Measurements from ENCODE around the gene PDGFRB. TPM values are rescaled to one million over a fixed set of nuclear protein-coding genes. Genes with fewer than 3 reads are reported as not detected.

Gene PDGFRB
- total RNA-seq, 2 experiments from 2014 or later: 0.23 to 3.0 TPM

DNA sequence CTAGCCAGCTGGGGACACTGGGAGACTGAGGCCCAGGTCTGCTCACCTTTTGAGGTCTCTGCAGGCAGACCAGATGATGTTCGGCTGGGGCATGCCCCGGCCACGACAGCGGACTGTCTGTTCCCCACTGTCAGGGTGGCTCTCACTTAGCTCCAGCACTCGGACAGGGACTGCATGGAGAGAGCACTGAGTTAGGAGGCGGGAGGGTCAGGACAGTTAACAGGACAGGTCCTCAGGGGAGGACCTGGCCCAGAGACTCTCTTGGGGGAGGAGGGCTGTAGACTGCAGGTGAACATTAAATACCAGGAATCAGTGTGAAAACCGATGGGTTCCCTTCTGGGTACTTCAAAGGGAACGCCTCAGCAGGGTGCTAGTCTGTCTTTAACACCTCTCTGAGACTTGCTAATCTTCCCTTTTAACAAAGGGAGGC, 25.1 kb downstream of the PDGFRB start:
- H3K27ac ChIP-seq (ENCODE audit: low read depth, low read length, poor library complexity, severe bottlenecking): no peak overlapping the region
- H3K36me3 ChIP-seq (ENCODE audit: insufficient read depth, low read length): no peaks in the 10 kb centered on the region
- H3K4me1 ChIP-seq (ENCODE audit: insufficient read depth, low read length, poor library complexity, severe bottlenecking): no peaks in the 10 kb centered on the region
- TF ChIP-seq, protein P1, sequence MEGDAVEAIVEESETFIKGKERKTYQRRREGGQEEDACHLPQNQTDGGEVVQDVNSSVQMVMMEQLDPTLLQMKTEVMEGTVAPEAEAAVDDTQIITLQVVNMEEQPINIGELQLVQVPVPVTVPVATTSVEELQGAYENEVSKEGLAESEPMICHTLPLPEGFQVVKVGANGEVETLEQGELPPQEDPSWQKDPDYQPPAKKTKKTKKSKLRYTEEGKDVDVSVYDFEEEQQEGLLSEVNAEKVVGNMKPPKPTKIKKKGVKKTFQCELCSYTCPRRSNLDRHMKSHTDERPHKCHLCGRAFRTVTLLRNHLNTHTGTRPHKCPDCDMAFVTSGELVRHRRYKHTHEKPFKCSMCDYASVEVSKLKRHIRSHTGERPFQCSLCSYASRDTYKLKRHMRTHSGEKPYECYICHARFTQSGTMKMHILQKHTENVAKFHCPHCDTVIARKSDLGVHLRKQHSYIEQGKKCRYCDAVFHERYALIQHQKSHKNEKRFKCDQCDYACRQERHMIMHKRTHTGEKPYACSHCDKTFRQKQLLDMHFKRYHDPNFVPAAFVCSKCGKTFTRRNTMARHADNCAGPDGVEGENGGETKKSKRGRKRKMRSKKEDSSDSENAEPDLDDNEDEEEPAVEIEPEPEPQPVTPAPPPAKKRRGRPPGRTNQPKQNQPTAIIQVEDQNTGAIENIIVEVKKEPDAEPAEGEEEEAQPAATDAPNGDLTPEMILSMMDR (conservative IDR thresholded peaks at IDR 0.05; ENCODE audit: low read length): no peak
- TF ChIP-seq EZH2phosphoT487 (IDR thresholded peaks at IDR 0.05; ENCODE audit: borderline replicate concordance, low read depth, low read length): no peak
- intact Hi-C loops (cut with micrococcal nuclease; ENCODE audit: unreplicated experiment): loop anchor here (1.0 to 2.0 kb wide), 2 partner anchors 88 to 220 kb away; no protein-coding TSS in a partner anchor
- no peaks in the 10 kb centered on the region; the same call in 1 of the 2 replicates for H4K20me1 ChIP-seq (ENCODE audit: insufficient read depth, low read length)
- H3K4me3 ChIP-seq (ENCODE audit: low read depth, low read length, poor library complexity, severe bottlenecking): no peak overlapping the region
- no peaks in the 10 kb centered on the region for H3K79me2 ChIP-seq (ENCODE audit: insufficient read depth, low read depth, low read length)
- ChIA-PET POLR2A (no interaction called here), CTCF (ENCODE audit: unreplicated experiment) (interaction anchor here (0.6 kb wide), 1 partner anchor 276 kb away, joined by 3 read pairs; no protein-coding TSS in a partner anchor)
- H3K9me3 ChIP-seq (ENCODE audit: low read length): no peaks in the 10 kb centered on the region
- H2AFZ ChIP-seq (ENCODE audit: low read length): no peak overlapping the region
- DNase-seq (ENCODE audit: low spot score): no peak
- H3K9me2 ChIP-seq (ENCODE audit: insufficient read depth, low read length): no peaks in the 10 kb centered on the region
- no peak overlapping the region for H3K4me2 ChIP-seq (ENCODE audit: low read length)
- no TSS peak for BruUV-seq (replicated peaks)

DNA sequence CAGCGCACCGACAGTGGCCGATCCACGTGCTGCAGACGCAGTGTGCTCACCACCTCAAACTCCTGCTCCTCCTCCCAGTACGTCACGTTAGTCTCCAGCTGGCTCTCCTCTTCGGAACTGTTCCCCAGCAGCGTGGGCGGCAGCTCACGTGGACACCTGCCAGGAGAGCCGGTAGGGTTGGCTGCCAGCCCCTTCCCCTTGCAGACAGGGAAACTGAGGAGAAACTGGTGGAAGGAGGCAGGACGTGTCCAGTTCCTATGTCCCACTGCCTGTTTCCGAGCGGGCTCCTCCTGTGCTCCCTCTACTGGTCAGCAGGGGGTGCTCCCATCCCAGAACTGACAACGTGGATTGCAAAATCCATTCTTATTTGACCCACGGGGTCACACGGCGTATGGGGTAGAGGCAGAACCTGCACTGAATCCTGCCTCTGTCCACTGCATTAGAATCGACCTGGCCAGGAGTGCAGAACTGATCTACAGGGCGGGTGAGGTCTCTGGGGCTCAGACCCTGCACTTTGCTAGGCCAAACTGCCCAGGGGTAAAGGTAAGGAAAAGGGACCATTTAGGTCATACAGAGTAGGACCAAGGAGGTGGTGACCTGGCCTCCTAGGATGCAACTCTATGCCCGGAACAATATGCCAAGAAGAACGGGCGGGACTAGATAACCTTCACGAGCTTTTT, 25.7 kb downstream of the PDGFRB start:
- H2AFZ ChIP-seq (ENCODE audit: low read length): no peak overlapping the region
- H3K27ac ChIP-seq (ENCODE audit: low read depth, low read length, poor library complexity, severe bottlenecking): no peak overlapping the region
- CTCF ChIA-PET (ENCODE audit: unreplicated experiment): no interaction called here
- no peaks in the 10 kb centered on the region for H3K79me2 ChIP-seq (ENCODE audit: insufficient read depth, low read depth, low read length)
- no peak overlapping the region for H3K4me2 ChIP-seq (ENCODE audit: low read length)
- no peaks in the 10 kb centered on the region for H3K36me3 ChIP-seq (ENCODE audit: insufficient read depth, low read length)
- H3K9me3 ChIP-seq (ENCODE audit: low read length): no peaks in the 10 kb centered on the region
- DNase-seq (ENCODE audit: low spot score): peak; percentile 53
- no peaks in the 10 kb centered on the region; the same call in 1 of the 2 replicates for H4K20me1 ChIP-seq (ENCODE audit: insufficient read depth, low read length)
- H3K4me3 ChIP-seq (ENCODE audit: low read depth, low read length, poor library complexity, severe bottlenecking): no peak overlapping the region
- BruUV-seq (replicated peaks): no TSS peak
- H3K4me1 ChIP-seq (ENCODE audit: insufficient read depth, low read length, poor library complexity, severe bottlenecking): no peaks in the 10 kb centered on the region
- no peaks in the 10 kb centered on the region for H3K9me2 ChIP-seq (ENCODE audit: insufficient read depth, low read length)
- TF ChIP-seq EZH2phosphoT487 (IDR thresholded peaks at IDR 0.05; ENCODE audit: borderline replicate concordance, low read depth, low read length): no peak
- TF ChIP-seq, protein P1 (conservative IDR thresholded peaks at IDR 0.05; ENCODE audit: low read length): peak; percentile 89
- intact Hi-C loops (cut with micrococcal nuclease; ENCODE audit: unreplicated experiment): loop anchor here (1.0 to 2.0 kb wide), 2 partner anchors 88 to 221 kb away; no protein-coding TSS in a partner anchor
- POLR2A ChIA-PET: no interaction called here

DNA sequence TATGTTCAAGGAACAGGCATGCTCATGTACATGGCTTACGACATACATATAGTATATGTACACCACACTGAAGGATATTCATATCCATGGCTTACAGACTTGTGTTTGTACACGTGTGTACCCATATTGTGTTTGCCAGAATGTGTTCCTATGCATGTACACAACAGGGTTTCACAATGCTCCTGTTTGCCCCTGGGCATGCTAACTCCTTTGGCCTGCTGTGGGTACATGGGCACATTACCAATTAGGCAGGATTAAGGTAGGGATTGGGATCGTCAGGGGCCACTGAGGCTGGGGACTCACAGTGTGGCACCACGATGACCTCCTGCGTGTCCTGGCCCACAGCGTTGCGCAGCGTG, 26.2 kb downstream of the PDGFRB start:
- no peak overlapping the region for H2AFZ ChIP-seq (ENCODE audit: low read length)
- H3K4me2 ChIP-seq (ENCODE audit: low read length): no peak overlapping the region
- H4K20me1 ChIP-seq (ENCODE audit: insufficient read depth, low read length): no peaks in the 10 kb centered on the region; the same call in 1 of the 2 replicates
- no peak for DNase-seq (ENCODE audit: low spot score)
- TF ChIP-seq, protein P1 (conservative IDR thresholded peaks at IDR 0.05; ENCODE audit: low read length): no peak
- TF ChIP-seq EZH2phosphoT487 (IDR thresholded peaks at IDR 0.05; ENCODE audit: borderline replicate concordance, low read depth, low read length): no peak
- H3K9me2 ChIP-seq (ENCODE audit: insufficient read depth, low read length): no peaks in the 10 kb centered on the region
- BruUV-seq (replicated peaks): no TSS peak
- no peaks in the 10 kb centered on the region for H3K4me1 ChIP-seq (ENCODE audit: insufficient read depth, low read length, poor library complexity, severe bottlenecking)
- H3K27ac ChIP-seq (ENCODE audit: low read depth, low read length, poor library complexity, severe bottlenecking): no peak overlapping the region
- CTCF ChIA-PET (ENCODE audit: unreplicated experiment): no interaction called here
- POLR2A ChIA-PET: no interaction called here
- no peak overlapping the region for H3K4me3 ChIP-seq (ENCODE audit: low read depth, low read length, poor library complexity, severe bottlenecking)
- H3K79me2 ChIP-seq (ENCODE audit: insufficient read depth, low read depth, low read length): no peaks in the 10 kb centered on the region
- H3K9me3 ChIP-seq (ENCODE audit: low read length): no peaks in the 10 kb centered on the region
- intact Hi-C loops (cut with micrococcal nuclease; ENCODE audit: unreplicated experiment): no loop called here
- no peaks in the 10 kb centered on the region for H3K36me3 ChIP-seq (ENCODE audit: insufficient read depth, low read length)
